HepG2 (cell line): ENCODE data around the gene STH.

Source experiments
- CBX1 ChIP-seq: IDR thresholded peaks from one replicate; pipeline ENCODE4 v1.6.1; 2016; ENCODE audit warnings: antibody characterized with exemption, low read depth
- ZNF572 ChIP-seq: sonication (generic); formaldehyde crosslinking; IDR thresholded peaks from 2 replicates; pipeline ENCODE4 v1.5.1; 2020; ENCODE audit warnings: mild to moderate bottlenecking, missing genetic modification reagents

GRCh38 chr17:46031440-46031839 is 32.4 kb downstream of the STH start:
- TF ChIP-seq ZNF572 (CRISPR knock-in tag): no peak
- no peak for TF ChIP-seq CBX1
